HCT116 (cell line): ENCODE data around the gene TBC1D1. TPM values are rescaled to one million over a fixed set of nuclear protein-coding genes. Genes with fewer than 3 reads are reported as not detected.

ENCODE experiments used
- ATAC-seq: fragments of 200-7000 bp; cut with Tn5 transposase; 2 replicates; pipeline ENCODE4 v1.9.1; 2020; ENCODE audit warnings: mild to moderate bottlenecking, moderate library complexity
- BruUV-seq: library from RNA; stranded (reverse); fragments of 400-500 nt; replicated peaks from 2 replicates; lab custom pipeline; 2021; lab: Mats Ljungman, UMichigan
- CTCF ChIA-PET: fragments of 300-600 bp; sonication (Branson Sonifier 250); formaldehyde crosslinking; loops from one replicate; lab custom pipeline; 2021; ENCODE audit warnings: antibody characterized with exemption; lab: Charles Lee
- POLR2A ChIA-PET: fragments of 300-600, 350-600 bp; sonication (Branson Sonifier 250); formaldehyde crosslinking; loops from one replicate; lab custom pipeline; 2021; ENCODE audit warnings: antibody characterized with exemption; lab: Charles Lee
- RAD21 ChIA-PET, 2 experiments: fragments of 300-600 bp; sonication (Branson Sonifier 250); formaldehyde crosslinking; loops; one replicate each; lab custom pipeline; 2023; ENCODE audit warnings: low total read pairs in 2 of 2; ENCODE audit not compliant: uncharacterized antibody in 2 of 2, unreplicated experiment in 2 of 2, low non-redundant PET in 1 of 2; lab: Charles Lee
- DNase-seq: peaks from one replicate; pipeline ENCODE4 v3.0.0-alpha.2; 2010; ENCODE audit warnings: low read depth, low spot score
- H2AFZ ChIP-seq: fragments of 200-600 bp; shearing (Covaris generic), sonication (generic); 2 replicates; pipeline ENCODE4 v1.6.1; 2017; ENCODE audit warnings: low read depth, mixed run types, mixed read lengths, antibody characterized with exemption, low read length; ENCODE audit not compliant: poor library complexity, severe bottlenecking
- H3K27ac ChIP-seq: 2 replicates; pipeline ENCODE4 v1.5.1; 2012; ENCODE audit warnings: low read depth, low read length
- H3K27me3 ChIP-seq: fragments of 200-600 bp; sonication (generic); 2 replicates; pipeline ENCODE4 v1.6.1; 2016; ENCODE audit warnings: mixed run types, low read length, mixed read lengths; ENCODE audit not compliant: insufficient read depth
- H3K36me3 ChIP-seq, 2 experiments: fragments of 200-500 bp in 1 of 2; fragments of 200-600 bp in 1 of 2; sonication (Bioruptor generic) in 1 of 2; sonication (generic) in 1 of 2; 2 replicates each; pipeline versions ENCODE4 v1.5.1 to v1.6.1; 2014 to 2016; ENCODE audit warnings: low read length in 2 of 2, inconsistent platforms in 1 of 2, mixed read lengths in 1 of 2, mixed run types in 1 of 2; ENCODE audit not compliant: insufficient read depth in 2 of 2, control insufficient read depth in 1 of 2
- H3K4me1 ChIP-seq, 2 experiments: fragments of 200-600 bp in 1 of 2; sonication (generic) in 1 of 2; 2 replicates each; pipeline versions ENCODE4 v1.5.1 to v1.6.1; 2012 to 2017; ENCODE audit warnings: low read length in 2 of 2, inconsistent platforms in 1 of 2, mild to moderate bottlenecking in 1 of 2, mixed read lengths in 1 of 2, mixed run types in 1 of 2, moderate library complexity in 1 of 2; ENCODE audit not compliant: insufficient read depth in 2 of 2, control insufficient read depth in 1 of 2
- H3K4me2 ChIP-seq: fragments of 200-600 bp; sonication (generic); 2 replicates; pipeline ENCODE4 v1.6.1; 2017; ENCODE audit warnings: mixed run types, low read length, mixed read lengths
- H3K4me3 ChIP-seq, 2 experiments: fragments of 200-600 bp in 1 of 2; sonication (generic) in 1 of 2; replicated peaks in 1 of 2; 2 replicates each; pipeline ENCODE4 v1.5.1; 2011 to 2016; ENCODE audit warnings: low read length in 2 of 2, control low read depth in 1 of 2, low read depth in 1 of 2, mild to moderate bottlenecking in 1 of 2, mixed read lengths in 1 of 2, mixed run types in 1 of 2
- H3K79me2 ChIP-seq: fragments of 200-600 bp; sonication (generic); 2 replicates; pipeline ENCODE4 v1.6.1; 2017; ENCODE audit warnings: mild to moderate bottlenecking, mixed run types, low read length, moderate library complexity, mixed read lengths; ENCODE audit not compliant: insufficient read depth
- H3K9ac ChIP-seq: fragments of 200-600 bp; sonication (generic); 2 replicates; pipeline ENCODE4 v1.6.1; 2016; ENCODE audit warnings: low read length, mixed read lengths
- H3K9me2 ChIP-seq: fragments of 200-600 bp; sonication (generic), shearing (Covaris generic); 2 replicates; pipeline ENCODE4 v1.6.1; 2017; ENCODE audit warnings: mixed run types, mild to moderate bottlenecking, moderate library complexity; ENCODE audit not compliant: insufficient read depth
- H3K9me3 ChIP-seq, 2 experiments: fragments of 200-500 bp in 1 of 2; fragments of 200-600 bp in 1 of 2; sonication (Bioruptor generic) in 1 of 2; sonication (generic) in 1 of 2; 2 replicates each; pipeline ENCODE4 v1.6.1; 2014 to 2017; ENCODE audit warnings: low read length in 2 of 2, mixed read lengths in 2 of 2, inconsistent platforms in 1 of 2, low read depth in 1 of 2, mild to moderate bottlenecking in 1 of 2, mixed run types in 1 of 2, moderate library complexity in 1 of 2; ENCODE audit not compliant: control insufficient read depth in 1 of 2, insufficient read depth in 1 of 2
- H4K20me1 ChIP-seq: fragments of 200-600 bp; sonication (generic), shearing (Covaris generic); 2 replicates; pipeline ENCODE4 v1.6.1; 2017; ENCODE audit warnings: mixed run types, mild to moderate bottlenecking, moderate library complexity; ENCODE audit not compliant: insufficient read depth
- CBX3 ChIP-seq: IDR thresholded peaks from 2 replicates; pipeline ENCODE4 v1.6.1; 2012; ENCODE audit warnings: low read depth
- EGR1 ChIP-seq: IDR thresholded peaks from 2 replicates; pipeline ENCODE4 v1.6.1; 2012; ENCODE audit warnings: low read depth
- EZH2 ChIP-seq: fragments of 200-600 bp; sonication (generic); IDR thresholded peaks from 2 replicates; pipeline ENCODE4 v1.6.1; 2017; ENCODE audit warnings: antibody characterized with exemption, mixed run types
- JUND ChIP-seq: IDR thresholded peaks from 2 replicates; pipeline ENCODE4 v1.6.1; 2012
- MAX ChIP-seq: IDR thresholded peaks from 2 replicates; pipeline ENCODE4 v1.6.1; 2012
- POLR2A ChIP-seq: IDR thresholded peaks from 2 replicates; pipeline ENCODE4 v1.7.0; 2011; ENCODE audit warnings: borderline replicate concordance; ENCODE audit not compliant: insufficient read depth, insufficient read length; ENCODE audit errors: extremely low read depth
- POLR2AphosphoS5 ChIP-seq: IDR thresholded peaks from 2 replicates; pipeline ENCODE4 v1.6.1; 2011; ENCODE audit warnings: mild to moderate bottlenecking, low read depth, low read length, moderate library complexity
- RAD21 ChIP-seq: IDR thresholded peaks from 2 replicates; pipeline ENCODE4 v1.6.1; 2012; ENCODE audit warnings: low read depth, mild to moderate bottlenecking
- TCF7L2 ChIP-seq: IDR thresholded peaks from 2 replicates; pipeline ENCODE4 v1.7.0; 2011; ENCODE audit warnings: borderline replicate concordance, inconsistent platforms; ENCODE audit not compliant: insufficient read depth, insufficient read length; ENCODE audit errors: extremely low read depth
- YY1 ChIP-seq: IDR thresholded peaks from 2 replicates; pipeline ENCODE4 v1.6.1; 2011; ENCODE audit warnings: low read length, low read depth, moderate library complexity, mild to moderate bottlenecking; ENCODE audit not compliant: insufficient replicate concordance; ENCODE audit errors: extremely low read depth
- ZFX ChIP-seq: fragments of 450-650 bp; IDR thresholded peaks from 2 replicates; pipeline ENCODE4 v1.6.1; 2017
- intact Hi-C: fragments of 100-400 bp; cut with micrococcal nuclease; formaldehyde crosslinking; loops from 2 replicates; pipeline ENCODE4 v1.10.0; 2022
- total RNA-seq: library from RNA; stranded (reverse); gene quantifications from one replicate; pipeline ENCODE4 v1.2.1, GENCODE V29; 2021; ENCODE audit not compliant: unreplicated experiment
- TF ChIP-seq, protein P1 (sequence below): IDR thresholded peaks from 2 replicates; pipeline ENCODE4 v1.6.1; 2011; ENCODE audit warnings: mild to moderate bottlenecking, low read length, moderate library complexity; ENCODE audit not compliant: insufficient replicate concordance; ENCODE audit errors: extremely low read depth

The TBC1D1 gene
- total RNA-seq, 1 experiment from 2014 or later, result 82.7 TPM

DNA sequence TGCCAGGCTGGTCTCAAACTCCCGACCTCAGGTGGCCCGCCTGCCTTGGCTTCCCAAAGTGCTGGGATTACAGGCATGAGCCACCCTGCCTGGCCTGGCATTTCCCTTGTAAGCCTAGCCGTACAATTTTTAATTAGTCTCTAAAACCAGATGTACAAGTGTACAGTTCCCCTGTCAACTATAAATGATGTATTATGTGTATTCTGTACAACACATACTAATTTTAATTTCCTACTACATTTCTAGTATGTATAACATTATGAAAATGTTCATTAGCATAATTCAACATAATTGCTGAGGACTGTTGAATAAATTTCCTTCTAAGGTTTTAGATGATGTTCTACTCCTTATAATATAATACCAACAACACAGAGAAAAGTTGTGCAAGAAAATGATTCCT is 27.8 kb downstream of the TBC1D1 start:
- Histone ChIP-seq H3K9ac (no peak overlapping the region), H3K79me2 (no peaks in the 10 kb centered on the region), H2AFZ (no peak overlapping the region), H3K4me1 (no peaks in the 10 kb centered on the region), H3K36me3 (no peaks in the 10 kb centered on the region), H4K20me1 (no peaks in the 10 kb centered on the region), H3K27ac (no peak overlapping the region), H3K9me2 (no peaks in the 10 kb centered on the region), H3K4me3 (no peak overlapping the region), H3K9me3 (no peaks in the 10 kb centered on the region), H3K4me2 (no peak overlapping the region), H3K27me3 (no peaks in the 10 kb centered on the region)
- BruUV-seq, result no TSS peak
- no peak for ATAC-seq
- DNase-seq, result no peak
- intact Hi-C loops, result loop anchor here (2.0 kb wide), 1 partner anchor 44 kb away; no protein-coding TSS in a partner anchor
- ChIA-PET POLR2A (no interaction called here), CTCF (interaction anchor here (0.7 kb wide), 1 partner anchor 1984 kb away, joined by 3 read pairs; no protein-coding TSS in a partner anchor), RAD21 (interaction anchor here in 1 of 2 experiments (0.7 kb wide), 1 partner anchor 65 kb away, joined by 5 read pairs; no protein-coding TSS in a partner anchor)
- no peak for TF ChIP-seq RAD21
- no peak for TF ChIP-seq EGR1
- no peak for TF ChIP-seq POLR2AphosphoS5
- TF ChIP-seq MAX, result no peak
- TF ChIP-seq POLR2A, result no peak
- TF ChIP-seq CBX3, result no peak
- no peak for TF ChIP-seq ZFX
- TF ChIP-seq TCF7L2, result no peak
- TF ChIP-seq, protein P1, sequence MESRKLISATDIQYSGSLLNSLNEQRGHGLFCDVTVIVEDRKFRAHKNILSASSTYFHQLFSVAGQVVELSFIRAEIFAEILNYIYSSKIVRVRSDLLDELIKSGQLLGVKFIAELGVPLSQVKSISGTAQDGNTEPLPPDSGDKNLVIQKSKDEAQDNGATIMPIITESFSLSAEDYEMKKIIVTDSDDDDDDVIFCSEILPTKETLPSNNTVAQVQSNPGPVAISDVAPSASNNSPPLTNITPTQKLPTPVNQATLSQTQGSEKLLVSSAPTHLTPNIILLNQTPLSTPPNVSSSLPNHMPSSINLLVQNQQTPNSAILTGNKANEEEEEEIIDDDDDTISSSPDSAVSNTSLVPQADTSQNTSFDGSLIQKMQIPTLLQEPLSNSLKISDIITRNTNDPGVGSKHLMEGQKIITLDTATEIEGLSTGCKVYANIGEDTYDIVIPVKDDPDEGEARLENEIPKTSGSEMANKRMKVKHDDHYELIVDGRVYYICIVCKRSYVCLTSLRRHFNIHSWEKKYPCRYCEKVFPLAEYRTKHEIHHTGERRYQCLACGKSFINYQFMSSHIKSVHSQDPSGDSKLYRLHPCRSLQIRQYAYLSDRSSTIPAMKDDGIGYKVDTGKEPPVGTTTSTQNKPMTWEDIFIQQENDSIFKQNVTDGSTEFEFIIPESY, result no peak
- TF ChIP-seq YY1, result no peak
- no peak for TF ChIP-seq EZH2
- no peak for TF ChIP-seq JUND
